Retina (tissue), 1 donor: Measurements from ENCODE around the gene AUTS2.
A peak's percentile ranks its signal among the peaks of the same experiment; 100 is the strongest.

Experiments
- DNase-seq: peaks from one replicate; pipeline ENCODE4 v3.0.0-alpha.2; 2016

Gene AUTS2

DNA sequence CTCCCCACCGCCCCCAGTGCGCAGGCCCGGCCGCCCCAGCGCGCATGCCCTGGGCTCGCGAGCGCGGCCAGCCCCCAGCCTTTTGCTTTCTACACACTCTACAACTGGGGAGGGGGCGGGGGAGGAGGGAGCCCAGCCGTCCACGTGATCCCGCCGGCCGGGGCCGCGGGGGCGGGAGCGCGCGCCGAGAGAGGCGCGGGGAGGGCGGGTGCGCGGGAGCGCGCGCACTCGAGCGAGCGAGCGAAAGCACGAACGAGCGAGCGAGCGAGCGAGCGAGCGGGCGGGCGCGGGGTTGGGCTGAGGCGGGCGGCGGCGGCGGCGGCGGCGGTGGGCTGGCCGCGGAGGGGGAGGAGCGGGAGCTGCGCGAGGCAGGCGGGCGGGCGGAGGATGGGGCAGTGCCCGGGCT, at the start of gene AUTS2:
Gene AUTS2 (plus strand): TSS at position 395 of the 406 bp plus-strand sequence. CDS start 1,179 bp downstream, outside the sequence.
- DNase-seq, result peak; percentile 77

DNA sequence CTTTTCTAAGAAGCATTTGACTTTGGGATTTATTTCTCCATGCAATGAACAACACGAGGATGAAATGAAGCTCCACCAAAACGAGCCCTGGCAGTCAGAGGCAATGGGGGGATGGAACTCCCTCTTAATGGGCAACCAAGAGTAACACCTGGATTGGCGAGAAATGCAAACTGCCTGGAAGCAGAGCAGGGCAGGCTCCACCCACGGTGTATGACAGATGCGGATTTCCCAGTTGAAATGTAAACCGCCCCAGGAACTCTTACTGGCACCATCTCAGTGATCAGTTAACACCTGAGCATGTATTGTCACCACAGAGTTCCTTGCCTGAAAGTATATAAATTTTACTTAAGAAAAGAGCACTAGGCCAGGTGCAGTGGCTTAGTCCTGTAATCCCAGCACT, 47.3 kb upstream of the AUTS2 start:
- no peak for DNase-seq

- DNase-seq, result no peak
Observed at GRCh38 chr7:69553190-69553589, 45.1 kb upstream of the AUTS2 start.

DNA sequence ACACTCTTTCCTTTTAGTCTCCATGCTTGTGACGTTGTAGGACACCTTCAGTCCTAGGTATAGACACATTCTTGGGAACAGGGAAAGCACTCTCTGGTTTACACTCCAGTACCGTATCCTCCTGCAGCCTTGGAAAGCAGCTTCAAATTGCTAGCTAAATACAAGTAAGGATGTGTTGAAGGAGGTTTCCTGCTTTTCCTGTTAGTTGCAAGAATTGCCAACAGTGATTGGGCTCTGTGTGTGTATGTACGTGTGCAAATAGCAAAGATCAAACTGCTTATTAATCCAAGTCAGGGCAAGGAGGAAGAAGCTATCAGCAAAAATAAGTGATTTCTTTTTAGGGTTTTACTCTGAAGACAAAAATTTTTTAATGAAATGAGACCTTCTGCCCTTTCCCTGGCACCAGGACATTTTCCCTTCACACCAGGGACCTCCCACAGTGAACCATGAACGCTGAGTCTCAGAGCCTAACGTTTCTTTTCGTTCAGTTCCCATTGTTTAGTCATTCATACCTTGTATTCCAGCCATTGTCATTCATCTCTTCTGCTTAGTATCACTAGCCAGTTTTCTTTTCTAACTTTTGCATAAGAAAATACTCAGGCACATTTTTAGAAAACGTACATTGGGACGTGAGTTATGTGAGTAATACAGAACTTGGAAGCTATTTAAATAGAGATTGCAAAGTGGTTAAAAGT, 36.9 kb upstream of the AUTS2 start:
- DNase-seq, result no peak

DNA sequence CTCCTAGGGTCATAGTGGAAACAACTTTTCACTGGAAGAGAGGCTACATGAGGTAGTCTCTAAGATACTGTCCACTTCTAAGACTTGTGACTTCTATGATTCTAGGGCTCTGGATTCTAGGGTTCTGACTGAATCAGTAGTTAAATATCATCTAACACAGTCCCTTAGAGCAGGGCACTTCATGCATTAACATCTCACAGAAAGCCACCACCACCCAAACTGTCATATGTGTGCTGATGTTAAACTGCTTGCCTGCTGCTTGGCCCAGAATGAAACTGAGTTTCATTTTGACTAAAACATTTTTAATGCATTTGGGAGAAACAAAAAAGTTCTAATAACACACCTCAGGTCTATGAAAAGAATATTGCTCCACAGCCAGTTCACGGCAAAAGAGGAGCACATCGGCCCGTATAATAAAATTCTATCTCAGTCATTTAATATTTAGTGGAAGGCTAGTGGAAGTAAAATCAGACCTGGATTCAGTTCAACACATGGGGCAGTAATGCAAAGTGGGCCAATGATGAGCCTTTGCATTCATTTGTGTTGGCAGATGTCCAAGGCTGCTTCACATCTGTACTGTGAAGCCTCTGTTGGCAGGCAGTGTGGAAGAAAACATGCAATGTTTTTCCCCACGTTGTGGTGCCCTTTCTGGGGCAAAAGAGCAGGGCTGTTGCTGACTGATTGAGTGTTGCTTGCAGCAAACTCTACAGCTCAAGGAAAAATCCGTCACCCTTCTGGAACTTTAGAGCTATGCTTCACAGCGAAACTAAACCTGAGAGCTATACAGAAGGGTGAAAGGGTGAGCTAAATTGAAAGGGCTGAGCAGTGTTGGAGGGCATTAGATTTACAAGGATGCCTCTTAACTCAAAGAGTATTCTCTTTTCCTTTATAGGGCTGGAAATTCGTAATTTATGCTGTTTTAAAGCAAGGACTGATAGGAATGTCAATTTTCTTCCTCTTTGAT, 33.5 kb upstream of the AUTS2 start:
- DNase-seq, result peak; percentile 34

DNA sequence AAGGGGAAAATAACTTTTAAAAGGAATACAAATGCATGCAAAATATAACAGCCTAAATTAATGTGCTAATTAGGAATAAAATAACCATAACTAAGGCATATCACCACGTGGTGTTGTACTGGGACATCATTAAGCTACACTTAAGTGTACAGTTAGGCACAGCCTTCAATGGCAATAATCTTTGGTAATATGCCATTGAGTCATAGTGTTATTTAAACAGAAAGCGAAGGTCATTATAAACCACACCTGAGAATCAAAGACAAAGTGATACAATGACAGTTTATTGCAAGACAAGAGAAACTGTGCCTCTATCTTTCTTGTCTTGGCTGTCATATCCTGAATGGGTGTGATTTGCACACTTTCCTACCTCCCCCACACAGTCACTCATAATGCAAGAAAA, 30.5 kb upstream of the AUTS2 start:
- no peak for DNase-seq

DNA sequence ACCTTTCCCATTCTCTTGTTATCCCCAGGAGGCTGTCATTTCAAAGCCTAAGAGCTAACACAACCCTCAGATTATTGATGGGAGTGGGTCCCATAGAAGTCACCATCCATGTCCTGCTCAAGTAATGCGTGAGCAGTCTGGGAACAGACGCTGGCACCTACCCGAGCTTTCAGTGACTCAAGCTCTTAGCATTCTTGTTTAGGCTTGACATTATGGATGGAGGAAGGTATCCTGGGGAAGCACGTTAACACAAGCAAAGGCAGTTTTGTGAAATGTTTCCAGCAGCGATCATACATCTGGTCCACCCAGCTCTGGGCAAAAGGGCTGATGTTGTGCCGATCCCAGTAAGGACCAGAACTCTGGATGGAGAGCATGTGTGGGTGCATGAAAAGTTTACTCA, 30.0 kb upstream of the AUTS2 start:
- DNase-seq, result no peak

GRCh38 chr7:69575651-69576050, 22.6 kb upstream of the AUTS2 start:
- no peak for DNase-seq

- no peak for DNase-seq
Observed at GRCh38 chr7:69577221-69577620, 21.1 kb upstream of the AUTS2 start.

- DNase-seq, result no peak
Observed at GRCh38 chr7:69585169-69585568, 13.1 kb upstream of the AUTS2 start.

DNA sequence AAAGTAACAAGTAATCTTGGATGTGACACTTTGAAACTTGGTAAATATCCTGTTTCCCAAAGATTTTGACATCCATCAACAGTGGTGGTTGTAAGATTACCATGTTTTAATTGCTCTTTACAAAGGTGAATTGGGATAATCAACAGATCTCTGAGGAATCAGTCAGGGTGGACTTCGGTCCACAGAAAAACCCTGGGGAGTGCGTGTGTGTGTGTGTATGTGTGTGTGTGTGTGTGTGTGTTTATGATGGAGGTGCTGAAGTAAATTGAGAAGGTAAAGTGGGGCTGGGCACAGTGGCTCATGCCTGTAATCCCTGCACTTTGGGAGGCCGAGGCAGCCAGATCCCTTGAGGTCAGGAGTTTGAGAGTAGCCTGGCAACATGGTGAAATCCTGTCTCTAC, 12.0 kb upstream of the AUTS2 start:
- no peak for DNase-seq

GRCh38 chr7:69588773-69589172, 9.5 kb upstream of the AUTS2 start:
- no peak for DNase-seq

DNA sequence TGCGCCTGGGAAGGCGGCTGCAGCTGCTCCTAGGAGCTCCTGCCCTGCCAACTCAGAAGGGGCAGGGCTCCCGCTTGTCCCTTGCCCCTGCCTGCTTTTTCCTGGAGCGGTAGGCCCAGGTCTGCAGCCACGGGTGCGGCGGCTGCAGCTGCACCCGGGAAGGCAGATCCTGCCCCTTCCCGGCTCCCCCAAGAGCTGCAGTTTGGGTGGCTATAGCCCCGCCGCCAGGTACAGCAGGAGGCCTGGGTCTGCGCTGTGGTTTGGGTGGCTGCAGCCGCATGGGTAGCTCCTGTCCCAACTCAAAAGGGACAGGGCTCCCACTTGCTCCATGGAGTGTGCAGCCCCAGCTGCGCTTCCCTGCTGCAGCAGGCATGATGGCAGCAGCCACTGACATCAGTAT, 6.5 kb upstream of the AUTS2 start:
- no peak for DNase-seq

DNA sequence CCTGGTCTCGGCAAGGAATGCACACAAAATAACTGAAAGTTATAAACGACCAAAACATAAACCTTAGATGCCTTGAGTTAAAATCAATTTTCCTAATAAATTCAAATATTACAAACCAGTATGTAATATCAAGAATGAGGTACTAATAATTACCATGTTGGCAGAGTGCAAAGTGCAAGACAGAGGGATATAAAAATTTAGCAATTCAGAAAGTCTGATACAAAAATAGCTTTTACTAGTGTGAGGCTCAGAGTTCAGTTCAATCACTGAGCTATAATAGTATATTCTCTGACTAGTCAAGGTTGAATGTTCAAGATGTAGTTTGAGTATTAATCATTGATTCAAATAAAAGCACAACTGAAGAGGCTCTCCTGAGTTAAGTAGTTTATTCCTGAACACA, 4.8 kb upstream of the AUTS2 start:
- no peak for DNase-seq

DNA sequence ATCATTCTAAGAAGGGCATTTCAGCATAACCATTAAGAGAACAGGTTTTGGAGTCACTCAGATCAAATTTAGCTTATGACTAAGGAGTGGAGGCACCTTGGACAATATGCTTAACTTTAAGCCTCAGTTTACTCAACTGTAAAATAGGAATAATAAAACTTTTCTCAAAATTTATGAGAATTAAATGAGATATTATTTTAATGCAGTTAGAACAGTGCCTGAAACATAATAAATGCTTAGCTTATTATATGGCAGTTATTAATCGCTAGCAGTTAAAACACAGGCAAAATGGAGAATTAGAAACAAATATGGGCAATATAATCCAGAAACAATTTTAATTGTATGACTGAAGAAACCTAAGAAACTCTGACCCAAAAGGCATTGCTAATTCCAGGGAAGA, 2.9 kb upstream of the AUTS2 start:
- DNase-seq, result no peak

- no peak for DNase-seq
Observed at GRCh38 chr7:69596056-69596455, 2.2 kb upstream of the AUTS2 start.

DNA sequence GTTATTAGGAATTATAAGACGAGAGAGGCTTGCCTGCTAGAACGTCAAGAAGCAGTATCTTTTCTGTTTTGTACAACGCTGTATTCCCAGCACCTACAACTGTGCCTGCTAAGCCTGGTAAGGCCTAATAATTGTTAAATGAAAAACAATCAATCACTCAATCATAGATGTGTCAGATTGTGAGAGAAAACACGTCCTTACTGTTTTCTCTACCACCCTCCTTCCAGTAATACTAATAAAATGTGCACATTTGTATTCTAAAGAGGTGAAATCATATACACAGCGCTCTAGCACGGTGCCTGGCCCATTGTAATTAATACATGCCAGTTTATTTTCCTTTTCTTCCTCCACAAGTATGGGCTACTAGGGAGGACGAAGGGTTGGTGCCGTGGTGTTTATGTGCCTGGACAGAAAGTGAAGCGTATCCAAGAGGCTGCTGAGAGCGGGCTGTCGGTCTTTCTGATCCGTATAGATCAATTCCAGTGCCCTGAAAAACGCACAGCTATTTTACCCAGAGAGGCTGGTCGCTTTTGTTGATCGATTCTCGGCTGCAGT, 1.5 kb upstream of the AUTS2 start:
- DNase-seq, result no peak

DNA sequence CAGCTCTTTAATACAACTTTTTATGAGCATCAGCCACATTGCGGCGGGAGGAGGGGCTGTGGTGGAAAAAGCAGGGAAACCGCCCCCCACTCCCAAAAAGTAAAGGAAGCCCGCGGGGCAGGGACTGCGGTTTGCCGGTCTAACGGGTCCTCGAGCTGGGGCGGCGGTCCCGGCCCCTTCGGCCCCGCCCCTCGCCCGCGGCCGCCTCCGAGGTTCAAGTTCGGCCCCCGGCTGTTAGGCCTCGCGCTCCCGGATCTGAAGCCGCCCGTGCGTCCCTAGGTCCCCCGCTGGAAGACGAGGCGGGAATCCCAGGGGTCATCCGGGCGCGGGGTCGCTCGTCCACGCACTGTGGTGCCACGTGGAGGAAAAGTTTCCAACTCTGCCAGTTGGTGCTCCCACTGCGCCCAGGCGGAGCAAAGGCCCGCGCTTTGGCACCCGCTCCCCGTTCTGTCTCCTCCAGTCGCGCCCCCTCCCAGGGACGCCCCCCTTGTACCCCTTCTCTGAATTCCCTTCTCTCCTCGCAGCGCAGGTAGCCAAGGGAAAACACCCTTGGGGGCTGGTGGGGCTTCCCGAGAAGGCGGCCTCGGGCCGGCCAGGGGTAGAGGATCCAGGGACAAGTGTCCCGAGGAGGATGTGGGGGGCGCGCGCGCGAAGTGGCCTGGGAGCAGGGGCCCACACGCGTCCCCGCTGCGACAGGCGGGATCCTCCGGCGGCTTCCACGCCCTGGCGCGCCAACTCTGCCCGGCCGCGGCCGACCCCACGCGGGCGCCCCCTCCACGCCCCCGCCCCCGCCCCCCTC, 798 bp upstream of the AUTS2 start:
- DNase-seq, result peak; percentile 86

DNA sequence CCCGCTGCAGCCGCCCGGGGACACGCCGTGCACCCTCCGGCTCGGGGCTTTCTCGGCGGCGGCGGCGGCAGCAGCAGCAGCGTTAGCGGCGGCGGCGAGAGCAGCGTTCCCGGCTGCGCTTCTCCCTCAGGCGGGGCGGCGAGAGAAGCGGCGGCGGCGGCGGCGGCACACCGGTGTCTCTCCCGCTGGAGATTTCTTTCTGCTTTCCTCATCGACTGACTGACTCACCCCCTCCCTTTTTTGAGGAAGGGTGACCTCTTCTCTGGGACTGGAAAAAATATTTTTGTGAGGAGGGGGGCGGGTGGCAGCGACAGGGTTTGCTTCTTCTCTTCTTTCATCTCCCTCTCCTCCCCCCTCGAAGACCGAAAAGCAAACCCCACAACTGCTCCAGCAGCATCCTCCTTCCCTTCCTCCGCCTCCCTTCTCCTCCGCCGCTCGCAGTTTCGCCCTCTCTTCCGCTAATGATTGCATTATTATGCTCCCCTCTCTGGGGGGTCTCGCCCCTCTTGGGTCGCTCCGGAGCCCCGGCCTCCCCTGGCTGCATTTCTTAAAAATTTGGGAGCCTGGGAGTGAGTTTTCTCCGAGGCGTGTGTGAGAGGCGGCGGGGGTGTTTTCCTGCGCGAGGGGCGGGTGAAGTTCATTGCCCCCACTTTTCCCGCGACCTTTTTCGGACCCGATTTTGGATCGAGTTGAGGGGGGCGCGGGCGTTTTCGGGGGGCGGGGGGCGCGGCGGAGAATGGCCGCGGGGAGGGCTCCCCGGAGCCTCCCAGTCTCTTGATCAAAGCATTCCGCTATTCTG, 411 bp downstream of the AUTS2 start:
- DNase-seq, result peak; percentile 88

DNA sequence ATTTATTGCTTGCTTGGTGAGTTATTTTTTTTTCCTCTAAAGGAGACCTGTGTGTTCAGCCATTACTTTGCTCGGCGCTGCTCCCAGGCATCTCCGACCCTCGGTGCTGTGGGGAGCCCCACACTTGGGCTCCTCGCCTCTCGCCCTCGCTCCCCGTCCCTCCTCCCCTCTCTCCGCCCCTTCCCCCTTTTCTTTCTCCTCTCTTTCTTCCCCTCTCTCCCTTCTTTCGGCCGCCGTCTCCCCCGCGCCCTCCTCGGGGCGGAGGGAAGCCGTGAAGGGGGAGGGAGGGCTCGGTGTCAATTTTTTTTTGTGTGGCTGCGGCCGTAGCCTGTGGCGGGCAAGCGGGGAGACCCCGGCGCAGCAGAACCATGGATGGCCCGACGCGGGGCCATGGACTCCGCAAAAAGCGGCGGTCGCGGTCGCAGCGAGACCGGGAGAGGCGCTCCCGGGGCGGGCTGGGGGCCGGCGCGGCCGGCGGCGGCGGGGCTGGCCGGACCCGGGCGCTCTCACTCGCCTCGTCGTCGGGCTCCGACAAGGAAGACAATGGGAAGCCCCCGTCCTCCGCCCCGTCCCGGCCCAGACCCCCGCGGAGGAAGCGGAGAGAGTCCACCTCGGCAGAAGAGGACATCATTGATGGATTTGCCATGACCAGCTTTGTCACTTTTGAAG, 1.1 kb downstream of the AUTS2 start:
- DNase-seq, result peak; percentile 59

GRCh38 chr7:69599955-69600709, 1.9 kb downstream of the AUTS2 start:
- DNase-seq, result peak; percentile 78
